ENCODE data around the gene SFTPB.

DNA sequence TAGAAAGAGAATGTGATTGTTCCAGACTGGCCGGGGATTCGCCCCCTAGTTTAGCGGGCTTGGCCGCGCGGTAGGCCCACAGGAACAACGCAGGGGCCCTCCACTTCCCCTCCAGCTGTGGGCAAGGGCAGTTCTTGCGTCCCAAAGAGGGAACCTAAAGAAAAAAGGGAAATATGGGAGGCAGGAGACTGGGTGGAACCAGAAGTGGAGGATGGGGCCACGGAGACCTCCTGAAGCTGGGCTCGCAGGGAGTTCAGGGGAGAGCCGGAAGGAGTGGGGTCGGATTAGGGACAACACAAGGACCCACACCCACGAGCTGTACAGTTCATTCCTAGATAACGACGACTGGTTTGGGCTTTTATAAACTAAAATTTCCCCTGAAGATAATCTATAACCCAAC, 44.3 kb upstream of the SFTPB start:
- TF ChIP-seq EZH2 (IDR thresholded peaks at IDR 0.05) (no peak), POLR2AphosphoS5 (IDR thresholded peaks at IDR 0.05; ENCODE audit: borderline replicate concordance, low read depth, low read length) (no peak)

All from SK-N-MC (cell line).